Activated naive CD4-positive, alpha-beta T cell treated with anti-CD3 and anti-CD28 coated beads, Interleukin-2, amount 10 ng/mL, durations not matched to agents 5 hours and 36 hours (primary cell): ENCODE measurements around the gene BCL11A. TPM values are rescaled to one million over a fixed set of nuclear protein-coding genes. Genes with fewer than 3 reads are reported as not detected.

Source experiments
- total RNA-seq, 2 experiments: library from RNA; stranded (reverse); gene quantifications; one replicate each; pipeline ENCODE4 v1.2.3, GENCODE V29; 2021

The BCL11A gene
- total RNA-seq, result under 1 TPM in 1 of 2 experiments, not detected in 1; 0.03 TPM

GRCh38 chr2:60553495-60554073, at the start of gene BCL11A:
TSS of gene BCL11A (minus strand) at chr2:60553654. CDS start at chr2:60553270, 384 bp downstream.

Other genes with a start within 250 kb of the BCL11A start
- gene PAPOLG, start 202.6 kb upstream of the BCL11A start, total RNA-seq, result 10 to 100 TPM; 21.2 to 21.4 TPM